Endothelial cell of umbilical vein (primary cell): ENCODE measurements around the gene ZNF888. TPM values are rescaled to one million over a fixed set of nuclear protein-coding genes. Genes with fewer than 3 reads are reported as not detected.

Source experiments
- BruUV-seq: library from RNA; stranded (reverse); fragments of 400-500 nt; replicated peaks from 2 replicates; lab custom pipeline; 2021; lab: Mats Ljungman, UMichigan
- CTCF ChIA-PET: fragments of 300-600, 350-600 bp; sonication (Branson Sonifier 250); formaldehyde crosslinking; loops from one replicate; lab custom pipeline; 2021; ENCODE audit warnings: antibody characterized with exemption, inconsistent platforms; lab: Charles Lee
- POLR2A ChIA-PET: fragments of 300-600, 350-600 bp; sonication (Branson Sonifier 250); formaldehyde crosslinking; loops from one replicate; lab custom pipeline; 2021; ENCODE audit warnings: antibody characterized with exemption, inconsistent platforms; lab: Charles Lee
- DNase-seq: peaks from one replicate; pipeline ENCODE4 v3.0.0-alpha.2; 2011; ENCODE audit warnings: low read depth, low spot score
- FAIRE-seq: peaks from 2 replicates; lab custom pipeline; 2011; peaks lifted over from hg19 to GRCh38; lab: Jason Lieb, UNC
- H2AFZ ChIP-seq: 2 replicates; pipeline ENCODE4 v1.6.0; 2012; ENCODE audit warnings: low read depth, low read length, control low read depth, inconsistent platforms
- H3K27ac ChIP-seq: 2 replicates; pipeline ENCODE4 v1.5.1; 2011; ENCODE audit warnings: low read depth, mild to moderate bottlenecking, control low read depth, low read length, moderate library complexity; ENCODE audit not compliant: insufficient read depth
- H3K27me3 ChIP-seq, 2 experiments: 2 replicates each; pipeline versions ENCODE4 v1.6.0 to v1.6.1; 2011; ENCODE audit warnings: low read length in 2 of 2, mixed read lengths in 1 of 2; ENCODE audit not compliant: control insufficient read depth in 2 of 2, insufficient read depth in 2 of 2
- H3K36me3 ChIP-seq, 2 experiments: 2 replicates in 1 of 2; 3 replicates in 1 of 2; pipeline ENCODE4 v1.5.1; 2011; ENCODE audit warnings: low read length in 2 of 2, mild to moderate bottlenecking in 1 of 2, moderate library complexity in 1 of 2; ENCODE audit not compliant: control insufficient read depth in 2 of 2, insufficient read depth in 2 of 2; ENCODE audit errors: extremely low read depth in 1 of 2
- H3K4me1 ChIP-seq: 3 replicates; pipeline ENCODE4 v1.5.1; 2011; ENCODE audit warnings: mild to moderate bottlenecking, low read length; ENCODE audit not compliant: control insufficient read depth, insufficient read depth; ENCODE audit errors: extremely low read depth
- H3K4me2 ChIP-seq: 2 replicates; pipeline ENCODE4 v1.6.1; 2011; ENCODE audit warnings: low read length, control low read depth, mixed read lengths; ENCODE audit not compliant: insufficient read depth
- H3K4me3 ChIP-seq, 3 experiments: fragments of 200-600 bp in 1 of 3; sonication (generic), shearing (Covaris generic) in 1 of 3; replicated peaks in 1 of 3; 2 replicates each; pipeline ENCODE4 v1.5.1; 2011 to 2016; ENCODE audit warnings: control low read depth in 3 of 3, low read length in 3 of 3, mild to moderate bottlenecking in 2 of 3, inconsistent platforms in 1 of 3, low read depth in 1 of 3, moderate library complexity in 1 of 3; ENCODE audit not compliant: insufficient read depth in 1 of 3
- H3K79me2 ChIP-seq: 2 replicates; pipeline ENCODE4 v1.6.0; 2012; ENCODE audit warnings: low read length, inconsistent platforms; ENCODE audit not compliant: control insufficient read depth, insufficient read depth
- H3K9ac ChIP-seq: replicated peaks from 2 replicates; pipeline ENCODE3; 2011; ENCODE audit warnings: low read length, control low read depth; ENCODE audit not compliant: insufficient read depth; ENCODE audit errors: extremely low read depth
- H3K9me1 ChIP-seq: replicated peaks from 3 replicates; pipeline ENCODE4 v1.6.0; 2011; ENCODE audit warnings: mild to moderate bottlenecking, low read length; ENCODE audit not compliant: control insufficient read depth, insufficient read depth; ENCODE audit errors: extremely low read depth
- H3K9me3 ChIP-seq: replicated peaks from 2 replicates; pipeline ENCODE4 v1.5.1; 2012; ENCODE audit warnings: low read length, inconsistent platforms; ENCODE audit not compliant: control insufficient read depth, insufficient read depth
- H4K20me1 ChIP-seq: replicated peaks from 2 replicates; pipeline ENCODE3; 2011; ENCODE audit warnings: mild to moderate bottlenecking, low read length; ENCODE audit not compliant: control insufficient read depth, insufficient read depth; ENCODE audit errors: extremely low read depth
- EZH2 ChIP-seq: IDR thresholded peaks from 2 replicates; pipeline ENCODE4 v1.6.1; 2012; ENCODE audit warnings: borderline replicate concordance, low read depth, mild to moderate bottlenecking, moderate library complexity, low read length, inconsistent platforms; ENCODE audit not compliant: severe bottlenecking
- FOS ChIP-seq: IDR thresholded peaks from 2 replicates; pipeline ENCODE4 v1.6.1; 2011; ENCODE audit warnings: mild to moderate bottlenecking, low read length, moderate library complexity, borderline replicate concordance; ENCODE audit not compliant: insufficient read depth
- GATA2 ChIP-seq: IDR thresholded peaks from 2 replicates; pipeline ENCODE4 v1.7.0; 2011; ENCODE audit warnings: low read depth, mild to moderate bottlenecking, moderate library complexity, mixed read lengths, low read length; ENCODE audit not compliant: insufficient read length, insufficient read depth
- JUN ChIP-seq: IDR thresholded peaks from 2 replicates; pipeline ENCODE4 v1.6.1; 2011; ENCODE audit warnings: borderline replicate concordance, low read depth; ENCODE audit not compliant: insufficient read length, insufficient read depth
- MYC ChIP-seq: IDR thresholded peaks from one replicate; pipeline ENCODE4 v1.6.1; 2011; ENCODE audit warnings: mild to moderate bottlenecking, low read depth, low read length
- POLR2A ChIP-seq: IDR thresholded peaks from 2 replicates; pipeline ENCODE4 v1.6.1; 2012; ENCODE audit warnings: low read depth, mild to moderate bottlenecking, control low read depth, low read length
- POLR2AphosphoS5 ChIP-seq: IDR thresholded peaks from 2 replicates; pipeline ENCODE4 v1.6.1; 2012; ENCODE audit warnings: low read depth, mild to moderate bottlenecking, control low read depth, low read length, moderate library complexity; ENCODE audit not compliant: insufficient read depth
- dilution Hi-C: fragments of 300-500 bp; cut with MboI; formaldehyde crosslinking; loops from one replicate; pipeline ENCODE4 v1.15.0; 2019; ENCODE audit warnings: low sequenced_read_pairs; ENCODE audit not compliant: extremely low pct_ligation_motif_present
- intact Hi-C: fragments of 100-400 bp; cut with micrococcal nuclease; formaldehyde crosslinking; loops from one replicate; pipeline ENCODE4 v1.10.0; 2022
- polyA plus RNA-seq, 4 experiments: library from polyadenylated mRNA; depleted of rRNA in 3 of 4; stranded (reverse) in 3 of 4; unstranded in 1 of 4; fragments of >200 nt; gene quantifications; 2 replicates each; pipeline versions ENCODE4 v1.2.1 to v1.2.3, GENCODE V29; 2011 to 2012; ENCODE audit warnings: missing spikeins in 1 of 4
- total RNA-seq: library from RNA; stranded (reverse); gene quantifications from 2 replicates; pipeline ENCODE4 v1.2.3, GENCODE V29; 2021
- TF ChIP-seq, protein P1 (sequence below): IDR thresholded peaks from 2 replicates; pipeline ENCODE4 v1.6.1; 2011; ENCODE audit not compliant: insufficient read depth, insufficient read length
- TF ChIP-seq, protein P2 (sequence below), 2 donors: IDR thresholded peaks; 1 replicate in 1 of 2; 2 replicates in 1 of 2; pipeline ENCODE4 v1.5.1; 2011; ENCODE audit warnings: low read length in 2 of 2, mild to moderate bottlenecking in 2 of 2, moderate library complexity in 2 of 2, control low read depth in 1 of 2, inconsistent platforms in 1 of 2, low read depth in 1 of 2; ENCODE audit not compliant: insufficient read depth in 1 of 2; ENCODE audit errors: extremely low read depth in 1 of 2

Gene ZNF888
- total and polyA plus RNA-seq, 2 donors (not counting 3 experiments of a cell fraction or from before 2014, with no cell fraction given) = 0.72 to 3.9 TPM

DNA sequence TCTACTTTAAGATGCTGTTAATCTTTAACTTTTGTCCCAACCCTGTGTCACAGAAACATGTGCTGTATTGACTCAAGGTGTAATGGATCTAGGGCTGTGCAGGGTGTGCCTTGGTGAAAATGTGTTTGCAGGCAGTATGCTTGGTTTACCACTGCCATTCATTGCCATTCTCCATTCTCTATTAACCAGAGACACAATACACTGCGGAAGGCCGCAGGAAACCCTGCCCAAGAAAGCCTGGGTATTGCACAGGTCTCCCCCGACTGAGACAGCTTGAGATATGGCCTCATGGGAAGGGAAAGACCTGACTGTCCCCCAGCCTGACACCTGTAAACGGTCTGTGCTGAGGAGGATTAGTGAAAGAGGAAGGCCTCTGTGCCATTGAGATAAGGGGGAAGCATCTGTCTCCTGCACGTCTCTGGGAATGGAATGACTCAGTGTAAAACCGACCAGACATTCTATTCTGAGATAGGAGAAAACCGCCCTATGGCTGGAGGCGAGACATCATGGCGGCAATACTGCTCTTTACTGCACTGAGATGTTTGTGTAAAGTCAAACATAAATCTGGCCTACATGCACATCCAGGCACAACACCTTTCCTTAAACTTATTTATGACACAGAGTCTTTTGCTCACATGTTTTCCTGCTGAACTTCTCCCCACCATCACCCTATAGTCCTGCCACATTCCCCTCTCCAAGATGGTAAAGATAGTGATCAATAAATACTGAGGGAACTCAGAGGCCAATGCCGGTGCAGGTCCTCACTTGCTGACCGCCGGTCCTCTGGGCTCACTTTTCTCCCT is 13.1 kb upstream of the ZNF888 start:
- Histone ChIP-seq H3K4me2 (no peak overlapping the region), H3K9ac (no peak overlapping the region), H3K27ac (no peak overlapping the region), H3K79me2 (no peaks in the 10 kb centered on the region), H3K4me3 (no peak overlapping the region), H3K9me3 (no peaks in the 10 kb centered on the region), H2AFZ (no peak overlapping the region), H3K9me1 (no peaks in the 10 kb centered on the region), H3K4me1 (no peaks in the 10 kb centered on the region), H4K20me1 (no peaks in the 10 kb centered on the region), H3K36me3 (no peaks in the 10 kb centered on the region), H3K27me3 (no peaks in the 10 kb centered on the region)
- TF ChIP-seq, protein P1, sequence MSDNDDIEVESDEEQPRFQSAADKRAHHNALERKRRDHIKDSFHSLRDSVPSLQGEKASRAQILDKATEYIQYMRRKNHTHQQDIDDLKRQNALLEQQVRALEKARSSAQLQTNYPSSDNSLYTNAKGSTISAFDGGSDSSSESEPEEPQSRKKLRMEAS = no peak
- TF ChIP-seq POLR2AphosphoS5 = no peak
- no peak for TF ChIP-seq POLR2A
- TF ChIP-seq JUN = no peak
- no peak for TF ChIP-seq EZH2
- no peak for TF ChIP-seq GATA2
- TF ChIP-seq, protein P2, sequence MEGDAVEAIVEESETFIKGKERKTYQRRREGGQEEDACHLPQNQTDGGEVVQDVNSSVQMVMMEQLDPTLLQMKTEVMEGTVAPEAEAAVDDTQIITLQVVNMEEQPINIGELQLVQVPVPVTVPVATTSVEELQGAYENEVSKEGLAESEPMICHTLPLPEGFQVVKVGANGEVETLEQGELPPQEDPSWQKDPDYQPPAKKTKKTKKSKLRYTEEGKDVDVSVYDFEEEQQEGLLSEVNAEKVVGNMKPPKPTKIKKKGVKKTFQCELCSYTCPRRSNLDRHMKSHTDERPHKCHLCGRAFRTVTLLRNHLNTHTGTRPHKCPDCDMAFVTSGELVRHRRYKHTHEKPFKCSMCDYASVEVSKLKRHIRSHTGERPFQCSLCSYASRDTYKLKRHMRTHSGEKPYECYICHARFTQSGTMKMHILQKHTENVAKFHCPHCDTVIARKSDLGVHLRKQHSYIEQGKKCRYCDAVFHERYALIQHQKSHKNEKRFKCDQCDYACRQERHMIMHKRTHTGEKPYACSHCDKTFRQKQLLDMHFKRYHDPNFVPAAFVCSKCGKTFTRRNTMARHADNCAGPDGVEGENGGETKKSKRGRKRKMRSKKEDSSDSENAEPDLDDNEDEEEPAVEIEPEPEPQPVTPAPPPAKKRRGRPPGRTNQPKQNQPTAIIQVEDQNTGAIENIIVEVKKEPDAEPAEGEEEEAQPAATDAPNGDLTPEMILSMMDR (IDR thresholded peaks at IDR 0.05; ENCODE audit: extremely low read depth in 1 of 2, insufficient read depth in 1 of 2, low read depth in 1 of 2, low read length in 2 of 2) = no peak
- no peak for TF ChIP-seq FOS
- TF ChIP-seq MYC = no peak
- dilution Hi-C loops (no loop called here), intact Hi-C loops (no loop called here)
- no TSS peak for BruUV-seq
- DNase-seq (peak; percentile 22), FAIRE-seq (no peak)
- ChIA-PET POLR2A (no interaction called here), CTCF (no interaction called here)
